GM21526 (cell line): ENCODE measurements around the gene DPM3.
"Not testable (repeated sequence)": the region's sequence is repeated elsewhere in the genome, so short reads cannot be mapped to it uniquely, and the experiment has no call there.

ENCODE experiments used
- ATAC-seq: cut with Tn5 transposase; IDR thresholded peaks from one replicate; pipeline ENCODE4 v1.9.1; 2021; ENCODE audit warnings: moderate library complexity; ENCODE audit not compliant: unreplicated experiment, low FRiP score

Gene DPM3

DNA sequence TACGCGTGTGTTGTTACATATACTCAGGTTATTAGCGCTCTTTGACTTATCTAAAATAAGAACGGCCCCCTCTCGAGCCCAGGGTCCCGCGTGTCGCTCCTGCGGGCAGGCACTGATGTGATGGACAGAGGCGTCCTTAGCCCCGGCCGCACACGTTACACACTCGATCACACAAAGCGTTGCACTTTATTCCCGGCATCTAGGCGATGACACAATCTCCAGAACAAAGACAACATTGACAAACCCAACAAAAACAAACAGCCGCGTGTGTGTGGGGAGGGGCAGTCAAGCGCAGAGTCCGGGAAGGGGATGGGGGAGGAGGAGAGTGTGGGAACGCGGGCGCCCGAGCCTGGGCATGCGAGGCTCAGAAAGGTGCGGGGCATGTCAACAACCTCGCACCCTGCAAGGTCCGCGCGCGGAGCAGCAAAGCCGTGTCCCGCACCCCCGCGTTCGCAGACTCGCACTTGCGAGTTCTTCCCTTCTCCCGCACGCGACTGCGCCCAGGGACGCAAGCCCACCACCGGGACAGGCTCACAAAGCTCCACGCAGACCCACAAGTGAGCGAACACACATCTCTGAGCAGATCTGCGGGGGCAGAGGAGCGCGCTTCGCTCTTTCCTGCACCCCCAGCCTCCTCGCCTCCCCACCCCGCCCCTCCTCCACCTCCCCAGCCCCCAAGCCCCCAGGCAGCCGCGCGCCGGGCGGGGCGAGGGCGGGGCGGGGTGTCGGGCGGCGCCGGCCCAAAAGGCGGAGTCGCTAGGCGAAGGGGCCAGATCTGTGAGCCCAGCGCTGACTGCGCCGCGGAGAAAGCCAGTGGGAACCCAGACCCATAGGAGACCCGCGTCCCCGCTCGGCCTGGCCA is 13.0 kb downstream of the DPM3 start, which contains the start of gene EFNA1:
EFNA1 (plus strand) TSS at position 772 of the 862 bp plus-strand sequence. CDS start 102 bp downstream, outside the sequence.
- no peak for ATAC-seq

DNA sequence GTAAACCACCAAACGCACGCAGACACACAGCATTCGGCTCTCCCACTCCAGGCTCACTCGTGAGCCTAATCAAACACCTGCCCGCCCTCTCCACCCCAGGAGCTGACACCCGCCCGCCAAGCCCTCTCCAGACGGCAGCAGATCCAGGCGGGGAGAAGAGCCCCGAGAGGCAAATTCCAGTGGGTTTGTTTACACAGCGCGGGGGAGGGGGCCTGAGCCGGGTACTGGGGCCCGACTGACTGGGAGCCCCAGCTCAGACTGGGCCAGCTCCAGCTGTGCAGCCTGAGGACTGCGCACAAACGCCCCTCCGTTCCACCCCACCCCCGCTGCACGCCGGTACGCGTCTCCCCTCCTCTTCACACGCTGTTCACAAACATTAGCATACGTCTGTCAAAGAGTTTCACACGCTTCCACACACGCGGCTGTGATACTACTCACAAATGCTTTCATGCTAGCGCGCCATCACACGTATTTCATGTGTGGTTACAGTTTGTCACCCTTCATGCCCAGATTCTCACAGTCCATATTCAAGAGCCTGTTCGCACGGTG is 13.7 kb downstream of the DPM3 start:
- no peak for ATAC-seq

DNA sequence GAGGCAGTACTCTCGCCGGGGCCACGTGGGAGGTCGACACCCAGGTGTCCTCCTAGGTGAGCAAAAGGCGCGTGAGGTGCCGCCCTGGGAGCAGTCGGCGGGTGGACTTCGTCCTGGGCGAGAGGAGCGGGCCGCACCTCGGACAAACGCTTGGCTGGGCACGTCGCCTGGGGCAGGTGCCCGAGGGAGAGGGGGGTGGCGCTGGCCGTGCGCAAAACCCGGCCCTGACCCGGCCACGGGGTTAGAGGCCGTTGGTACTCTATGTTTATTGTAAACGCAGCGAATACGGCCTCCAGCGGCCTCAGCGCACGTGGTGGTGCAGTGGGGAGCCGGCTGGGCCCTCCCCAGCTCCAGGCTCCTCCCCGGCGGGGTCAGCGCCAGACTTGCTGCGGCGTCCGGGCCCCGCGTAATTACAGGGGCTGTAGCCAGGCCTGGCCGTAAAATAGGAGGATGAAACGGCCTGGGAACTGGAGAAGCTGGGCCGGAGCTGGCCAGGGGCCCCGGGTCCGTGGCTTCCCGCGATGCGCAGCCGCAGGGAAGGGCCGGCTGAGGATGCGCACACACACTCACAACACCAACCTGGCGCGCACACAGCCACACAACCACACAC is 14.3 kb downstream of the DPM3 start:
- ATAC-seq: no peak

DNA sequence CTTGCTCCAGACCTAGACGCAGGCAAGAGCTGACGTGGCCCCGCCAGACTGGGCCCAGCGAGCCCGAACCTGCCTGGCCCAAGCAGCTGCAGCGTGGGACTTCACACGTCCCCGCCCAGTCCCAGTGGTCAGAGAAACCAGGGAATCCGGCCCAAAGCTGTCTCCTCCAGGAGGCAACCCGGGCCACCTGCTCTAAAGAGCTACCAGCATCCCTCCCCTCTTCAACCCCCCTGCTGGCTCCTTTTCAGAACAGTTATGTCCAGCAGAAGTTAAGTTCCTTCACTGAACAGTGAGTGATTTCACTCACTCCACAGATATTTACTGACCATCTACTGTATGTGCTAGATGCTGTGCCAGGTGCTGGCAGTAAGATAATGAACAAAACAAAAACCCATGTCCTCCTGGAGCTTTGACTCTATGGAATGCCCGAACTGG is 14.8 kb downstream of the DPM3 start:
- no peak for ATAC-seq

DNA sequence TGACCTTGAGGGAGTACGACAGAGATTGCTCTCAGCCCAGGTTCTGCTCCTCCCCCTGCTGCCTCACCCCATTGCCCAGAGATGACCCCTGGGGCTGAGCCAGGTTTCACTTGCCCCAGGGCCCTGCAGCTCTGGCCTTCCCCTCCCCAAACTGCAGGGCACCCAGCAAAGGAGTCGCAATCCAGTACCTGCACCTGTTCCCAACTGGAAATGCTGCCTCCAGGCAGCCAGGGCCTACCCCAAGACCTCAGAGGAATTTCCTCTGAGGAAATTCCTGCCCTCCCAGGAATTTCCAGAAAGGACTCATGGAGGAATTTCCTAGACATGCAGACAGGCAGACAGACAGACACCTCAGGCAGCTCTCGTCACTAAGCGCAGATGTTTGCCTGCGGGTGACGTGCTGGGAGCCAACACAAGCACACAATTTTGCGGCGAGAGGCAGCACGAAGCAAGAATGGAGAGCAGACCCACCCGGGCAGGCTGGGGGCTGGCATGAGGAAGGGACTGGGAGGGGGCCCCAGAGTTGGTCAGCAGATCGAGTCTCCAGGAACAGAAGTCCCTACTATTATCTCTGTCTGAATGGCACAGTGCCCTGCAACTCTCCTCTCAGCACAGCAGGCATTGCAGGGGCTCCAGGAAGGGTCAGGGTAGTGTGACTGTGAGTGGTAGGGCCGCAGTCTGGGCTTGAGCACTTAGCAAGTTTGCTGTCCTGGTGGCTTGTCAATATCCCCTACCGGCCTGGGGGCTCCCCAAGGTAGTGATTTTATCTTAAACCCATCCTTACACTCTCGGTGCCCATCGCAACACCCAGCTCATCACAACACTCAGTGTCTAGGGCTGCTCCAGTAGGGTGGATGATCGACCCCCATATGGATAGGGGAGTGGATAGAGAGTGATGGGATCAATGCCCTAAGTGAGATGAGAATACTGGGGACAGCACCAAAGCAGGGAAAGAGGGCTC is 15.5 kb downstream of the DPM3 start:
- ATAC-seq: no peak

DNA sequence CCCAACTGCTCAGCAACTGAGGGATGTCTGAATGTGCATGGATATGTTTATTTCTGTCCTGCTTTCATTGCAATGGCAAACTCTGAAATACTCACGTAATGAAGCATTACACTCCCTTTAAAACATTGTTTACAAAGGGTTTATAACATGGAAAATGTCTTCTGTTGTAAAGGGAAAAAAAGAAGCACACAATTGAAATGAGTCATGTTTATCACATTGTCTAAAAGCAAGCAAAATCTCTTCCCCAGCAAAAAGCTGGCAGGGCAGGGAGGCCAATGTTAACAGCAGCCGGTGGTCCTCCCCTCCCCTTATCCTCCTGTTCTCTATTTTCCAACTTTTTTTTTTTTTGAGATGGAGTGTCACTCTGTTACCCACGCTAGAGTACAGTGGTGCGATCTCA is 16.5 kb downstream of the DPM3 start:
- no peak for ATAC-seq

DNA sequence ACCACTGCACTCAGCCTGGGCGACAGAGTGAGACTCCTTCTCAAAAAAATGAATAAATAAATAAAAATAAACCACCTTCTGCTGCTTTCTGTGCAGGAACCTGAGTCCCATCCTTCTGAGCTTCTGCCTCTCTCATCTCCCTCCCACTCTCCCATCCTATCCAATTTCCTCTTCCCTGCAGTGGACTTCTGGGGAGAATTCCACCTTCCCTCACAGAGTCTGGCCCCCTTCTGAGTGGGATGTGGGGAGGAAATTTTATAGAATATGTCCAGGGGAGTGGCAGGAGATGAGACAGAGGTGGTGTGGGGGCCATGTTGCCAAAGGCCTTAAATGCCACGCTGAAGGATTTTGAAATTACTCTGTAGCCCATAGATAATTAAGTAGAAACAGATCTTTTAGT is 18.0 kb downstream of the DPM3 start:
- ATAC-seq: no peak

DNA sequence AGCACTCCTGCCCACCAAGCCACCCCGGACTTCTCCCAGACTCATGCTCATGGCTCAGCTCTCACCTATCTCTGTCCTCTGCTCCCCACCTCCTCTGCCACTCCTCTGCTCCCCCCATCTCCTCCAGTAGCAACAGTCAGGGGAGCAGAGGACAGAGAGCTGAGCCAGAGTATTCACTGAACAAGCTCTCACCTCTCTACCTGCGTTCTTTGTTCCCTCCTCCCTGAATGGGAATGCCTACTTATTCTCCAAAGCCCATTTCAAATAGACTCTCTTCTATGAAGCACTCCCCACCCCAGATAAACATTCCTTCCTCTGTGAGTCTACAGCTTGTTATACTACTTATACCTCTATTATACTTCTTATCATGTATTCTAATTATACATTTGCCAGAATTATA is 19.1 kb downstream of the DPM3 start:
- ATAC-seq: no peak

DNA sequence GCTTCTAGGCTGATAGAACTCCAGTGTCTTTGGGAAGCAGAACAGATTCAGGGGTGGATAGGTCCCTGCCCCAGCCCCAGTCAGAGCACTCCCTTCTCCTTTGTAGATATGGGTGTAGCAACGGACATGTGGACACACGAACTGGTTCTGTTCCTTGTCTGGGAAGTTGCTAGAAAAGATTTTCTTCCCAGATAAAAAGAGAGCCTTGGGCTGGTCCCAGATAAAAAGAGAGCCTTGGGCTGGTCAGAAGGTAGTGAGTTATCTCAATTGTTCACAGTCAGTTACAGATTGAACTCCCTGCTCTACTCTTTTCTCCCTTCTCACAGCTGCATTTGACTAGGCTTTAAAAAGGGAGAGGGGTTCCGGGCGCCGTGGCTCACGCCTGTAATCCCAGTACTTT is 20.1 kb downstream of the DPM3 start:
- ATAC-seq: no peak

DNA sequence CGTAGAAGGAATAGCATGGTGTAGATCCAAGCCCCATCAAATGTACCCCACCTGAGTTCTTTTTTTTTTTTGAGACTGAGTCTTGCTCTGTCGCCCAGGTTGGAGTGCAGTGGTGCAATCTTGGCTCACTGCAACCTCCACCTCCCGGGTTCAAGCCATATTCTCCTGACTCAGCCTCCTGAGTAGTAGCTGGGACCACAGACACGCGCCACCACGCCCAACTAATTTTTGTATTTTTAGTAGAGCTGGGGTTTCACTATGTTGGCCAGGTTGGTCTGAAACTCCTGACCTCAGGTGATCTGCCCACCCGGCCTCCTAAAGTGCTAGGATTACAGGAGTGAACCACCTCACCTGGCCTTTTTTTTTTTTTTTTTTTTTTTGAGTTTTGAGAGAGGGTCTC is 22.2 kb downstream of the DPM3 start:
- not testable (repeated sequence) for ATAC-seq

DNA sequence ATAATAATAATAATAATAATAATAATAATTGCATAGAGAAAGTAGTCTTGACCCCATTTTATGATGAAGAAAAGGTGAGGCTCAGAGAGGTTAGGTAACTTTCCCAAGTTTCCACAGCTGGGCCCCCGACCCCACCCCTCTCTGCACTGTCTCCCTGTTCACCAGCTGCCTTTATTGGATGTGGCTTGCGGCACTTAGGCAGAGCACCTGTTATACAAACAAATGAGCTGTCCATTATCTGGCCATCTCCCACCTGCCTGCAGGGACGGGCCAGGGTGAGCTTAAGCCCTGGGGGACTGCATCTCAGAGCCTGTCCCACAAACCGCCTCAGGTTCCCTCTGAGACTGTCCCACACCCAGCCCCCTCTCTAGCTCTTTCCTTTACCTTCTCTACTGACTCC is 22.7 kb downstream of the DPM3 start:
- no peak for ATAC-seq

DNA sequence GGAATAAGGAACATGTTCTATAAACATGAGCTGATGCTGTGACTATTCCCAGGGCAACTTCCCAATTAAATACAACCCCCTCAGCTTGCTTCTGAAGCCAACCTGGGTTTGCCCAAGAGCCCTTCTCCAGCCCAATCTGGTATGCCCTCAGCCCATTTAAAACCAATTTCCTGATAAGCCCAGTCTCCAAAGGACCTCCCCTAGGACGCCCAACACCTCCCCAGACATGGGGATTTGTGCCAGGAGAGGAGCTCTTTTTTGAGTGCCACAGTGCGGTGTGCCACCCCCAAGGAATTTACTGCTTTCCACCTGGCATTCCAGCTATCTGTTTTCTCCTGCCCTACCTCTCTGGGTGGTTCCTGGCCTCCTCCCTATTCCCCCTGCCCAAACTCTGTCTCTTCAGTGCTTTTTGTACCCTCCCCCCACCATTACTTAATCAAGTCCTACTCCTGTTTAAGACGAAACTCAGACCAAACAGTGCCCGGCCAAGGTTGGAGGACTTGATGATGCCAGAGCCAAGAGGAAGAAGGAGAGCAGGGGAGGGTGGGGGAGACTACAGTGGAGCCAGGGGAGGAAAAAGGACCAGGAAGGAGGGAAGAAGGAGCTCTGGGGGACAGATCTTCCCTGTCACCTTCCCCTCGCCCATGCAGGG is 24.1 kb downstream of the DPM3 start:
- ATAC-seq: no peak

DNA sequence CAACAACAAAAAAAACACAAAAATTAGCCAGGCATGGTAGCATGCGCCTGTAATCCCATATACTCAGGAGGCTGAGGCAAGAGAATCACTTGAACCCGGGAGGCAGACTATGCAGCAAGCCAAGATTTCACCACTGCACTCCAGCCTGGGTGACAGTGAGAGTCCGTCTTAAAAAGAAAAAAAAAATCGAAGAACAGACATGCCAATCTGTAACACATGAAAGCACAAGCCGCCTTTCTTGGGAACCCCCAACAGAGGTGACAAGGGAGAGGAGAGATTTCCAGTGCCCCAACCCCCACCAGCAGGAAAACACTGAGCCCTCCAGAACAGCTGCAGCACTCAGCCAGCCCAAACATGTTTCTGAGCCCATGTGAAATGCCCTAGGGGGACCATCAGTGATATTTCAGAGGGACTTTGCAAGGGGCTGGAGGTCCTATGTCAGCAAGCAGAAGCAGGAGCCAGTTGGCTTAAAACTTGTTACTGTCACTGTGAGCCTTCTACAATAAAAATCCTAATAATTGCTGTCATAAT is 26.8 kb downstream of the DPM3 start:
- ATAC-seq: no peak

DNA sequence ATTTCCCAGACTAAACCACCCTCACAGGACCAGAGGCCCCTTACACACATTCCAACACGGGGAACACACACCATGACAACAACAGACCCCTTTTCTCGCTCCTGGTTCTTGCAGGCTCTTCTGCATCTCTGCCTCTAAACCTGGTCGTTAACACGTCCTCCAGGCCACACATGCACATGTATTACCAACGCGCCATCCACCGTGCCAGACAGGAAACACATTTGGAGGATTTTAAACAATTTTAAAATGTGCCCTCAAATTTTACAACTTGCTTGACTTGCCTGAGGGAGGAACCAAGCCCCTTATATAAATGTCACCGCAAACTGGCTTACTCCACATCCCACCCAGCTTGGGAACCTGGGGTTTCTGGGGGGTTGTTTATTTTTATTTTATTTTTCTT is 29.5 kb downstream of the DPM3 start:
- no peak for ATAC-seq

DNA sequence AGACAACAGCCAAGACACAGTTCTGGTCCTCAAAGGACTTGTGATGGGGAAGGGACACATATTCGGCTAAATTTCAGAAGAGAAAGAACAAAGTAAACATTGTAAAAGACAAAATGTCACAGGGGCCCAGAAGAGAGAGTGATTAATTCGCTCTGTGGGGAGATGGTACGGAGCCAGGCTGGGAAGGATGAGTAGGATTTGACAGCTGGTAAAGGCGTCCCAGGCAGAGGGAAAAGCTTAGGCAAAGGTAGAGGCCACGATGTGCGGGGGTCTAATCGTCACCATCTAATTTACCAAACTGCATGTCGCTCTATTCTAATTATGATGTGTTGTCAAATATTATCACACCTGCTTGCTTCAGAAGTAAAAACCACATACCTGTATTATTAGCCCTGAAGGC is 29.9 kb downstream of the DPM3 start:
- ATAC-seq: no peak

DNA sequence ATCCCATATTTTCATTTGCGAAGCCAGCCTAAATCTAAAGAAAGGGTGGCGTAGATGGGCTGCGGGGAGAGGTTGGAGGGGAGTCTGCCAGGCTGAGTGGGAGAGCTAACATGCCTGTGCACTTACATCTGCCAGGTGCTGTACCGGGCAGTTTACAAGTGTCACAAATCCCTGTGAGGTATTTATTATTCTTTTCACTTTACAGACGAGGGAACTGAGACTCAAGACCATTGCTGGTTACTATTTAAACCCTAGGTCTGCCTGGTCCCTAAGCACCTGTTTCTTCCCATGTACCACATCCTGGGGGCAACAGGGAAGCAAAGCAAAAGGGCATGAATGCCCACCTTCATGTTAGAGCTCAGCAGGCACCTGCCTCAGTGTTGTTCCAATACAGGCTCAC is 32.0 kb downstream of the DPM3 start:
- no peak for ATAC-seq

DNA sequence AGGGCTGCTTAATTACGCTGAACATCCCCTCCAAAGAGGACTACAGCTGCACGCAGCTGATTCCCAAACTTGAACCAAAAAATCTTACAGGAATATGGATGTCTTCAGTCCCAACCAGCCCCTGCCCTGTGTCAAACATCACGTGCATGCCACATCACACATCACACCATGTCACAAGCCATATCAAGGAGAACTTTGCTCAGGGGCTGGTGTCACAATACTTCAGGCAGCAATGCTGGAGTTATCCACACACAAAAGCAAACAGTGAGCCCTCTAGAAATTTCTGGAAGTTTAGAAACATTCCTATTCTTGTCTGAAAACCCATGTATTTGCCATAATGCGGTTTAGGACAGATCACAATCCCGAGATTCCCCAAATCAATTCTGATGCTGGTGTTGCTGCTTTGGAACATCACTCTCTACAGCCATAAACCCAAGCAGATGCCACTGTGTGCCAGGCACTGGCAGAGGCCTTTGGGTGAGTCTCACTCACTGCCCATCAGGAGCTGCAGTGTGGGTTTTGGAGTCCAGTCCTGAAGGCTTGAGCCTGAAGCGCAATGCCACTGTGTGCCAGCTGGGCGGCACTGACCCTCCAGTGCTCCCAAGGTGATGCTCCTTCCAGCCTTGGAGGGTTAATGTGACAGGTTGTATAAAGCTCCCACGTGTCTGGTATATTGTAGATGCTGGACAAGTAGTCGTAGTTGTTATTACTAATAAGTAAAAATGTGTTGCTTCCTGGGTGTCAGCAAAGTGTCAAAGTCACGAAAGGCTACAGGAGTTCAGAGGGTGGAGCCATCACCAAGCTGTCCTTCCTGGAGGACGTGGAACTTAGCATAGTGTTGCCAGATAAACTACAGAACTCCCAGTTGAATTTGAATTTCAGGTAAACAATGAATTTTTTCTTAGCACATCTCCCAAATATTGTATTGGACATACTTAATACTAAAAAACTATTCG is 32.7 kb downstream of the DPM3 start:
- ATAC-seq: no peak

DNA sequence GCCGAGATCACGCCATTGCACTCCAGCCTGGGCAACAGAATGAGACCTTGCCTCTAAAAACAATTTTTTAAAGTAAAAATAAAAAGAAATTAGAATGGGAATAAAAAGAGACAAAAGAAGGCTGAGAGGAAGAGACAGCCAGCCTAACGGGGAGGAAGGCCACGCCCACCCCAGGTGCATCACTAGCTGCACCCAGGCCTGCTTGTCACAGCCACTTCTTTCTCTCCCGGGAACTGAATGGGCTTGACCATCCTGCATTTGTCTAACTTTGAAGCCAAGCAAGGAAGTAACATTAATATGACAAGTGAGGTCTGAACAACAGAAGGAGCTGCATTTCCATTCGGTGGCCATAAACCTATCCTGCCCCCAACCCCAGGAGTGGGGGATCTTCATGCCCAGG is 33.5 kb downstream of the DPM3 start:
- no peak for ATAC-seq

DNA sequence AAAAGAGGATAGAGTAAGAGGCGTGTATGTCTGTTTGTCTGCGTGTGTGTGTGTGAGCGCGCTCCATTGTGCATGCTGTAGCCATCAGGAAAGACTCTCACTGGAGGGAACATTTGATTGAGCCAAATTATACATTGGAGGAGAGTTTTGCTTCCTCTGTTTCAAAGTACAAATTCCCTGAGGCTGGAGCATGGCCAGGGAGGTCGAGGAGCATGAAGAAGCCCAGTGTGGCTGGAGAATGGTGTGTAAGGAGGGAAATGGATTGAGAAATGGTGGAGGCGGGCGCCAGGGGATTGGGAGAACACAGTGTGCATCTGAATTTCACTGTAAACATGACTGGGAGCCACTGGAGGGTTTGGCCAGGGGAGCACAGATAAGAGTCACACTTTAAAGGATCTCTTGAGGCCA is 34.7 kb downstream of the DPM3 start:
- ATAC-seq: no peak
